ENCODE measurements around the gene GFER. TPM values are rescaled to one million over a fixed set of nuclear protein-coding genes. Genes with fewer than 3 reads are reported as not detected.

Gene GFER
- polyA plus RNA-seq, 1 donor (not counting 4 experiments of a cell fraction or from before 2014, with no cell fraction given) = 12.0 TPM

- Histone ChIP-seq H2AFZ (ENCODE audit: control insufficient read depth, low read length) (no peak overlapping the region), H3K9ac (ENCODE audit: control insufficient read depth, extremely low read depth, insufficient read depth, low read length) (no peak overlapping the region), H3K27me3 (ENCODE audit: control insufficient read depth, extremely low read depth, insufficient read depth, low read length) (no peaks in the 10 kb centered on the region), H3K79me2 (ENCODE audit: control insufficient read depth, insufficient read depth, low read length) (peaks cover 52% of the 10 kb centered on the region), H3K4me3 (ENCODE audit: control insufficient read depth in 2 of 3, extremely low read depth in 1 of 3, insufficient read depth in 2 of 3, low read depth in 1 of 3, low read length in 3 of 3) (no peak overlapping the region), H3K36me3 (ENCODE audit: control insufficient read depth in 2 of 2, extremely low read depth in 1 of 2, insufficient read depth in 2 of 2, low read length in 2 of 2) (peaks cover 42 to 76% of the 10 kb centered on the region in 2 experiments), H3K4me2 (ENCODE audit: control insufficient read depth, extremely low read depth, insufficient read depth, low read depth, low read length) (no peak overlapping the region), H4K20me1 (ENCODE audit: control insufficient read depth, extremely low read depth, insufficient read depth, low read length) (peaks cover 48% of the 10 kb centered on the region), H3K4me1 (ENCODE audit: control insufficient read depth, extremely low read depth, insufficient read depth, low read length) (peaks cover 14% of the 10 kb centered on the region), H3K9me3 (ENCODE audit: control insufficient read depth, low read depth, low read length) (no peaks in the 10 kb centered on the region), H3K27ac (ENCODE audit: control insufficient read depth, insufficient read depth, low read length) (no peak overlapping the region), H3K9me1 (ENCODE audit: control insufficient read depth, extremely low read depth, insufficient read depth, low read length) (no peaks in the 10 kb centered on the region)
- DNase-seq (ENCODE audit: low read depth, low spot score) = no peak
- dilution Hi-C loops (cut with MboI; ENCODE audit: extremely low pct_ligation_motif_present, low sequenced_read_pairs) = no loop called here
- no peak for FAIRE-seq
- TF ChIP-seq EZH2 (IDR thresholded peaks at IDR 0.05; ENCODE audit: low read length) (no peak), CTCF (optimal IDR thresholded peaks at IDR 0.05 in 1 of 3, IDR thresholded peaks at IDR 0.05 in 1 of 3, conservative IDR thresholded peaks at IDR 0.05 in 1 of 3; ENCODE audit: extremely low read depth in 1 of 3, insufficient read depth in 2 of 3, low read length in 3 of 3) (no peak)
Observed at GRCh38 chr16:2001456-2002355, 17.7 kb downstream of the GFER start.

- DNase-seq (ENCODE audit: low read depth, low spot score) (no peak), FAIRE-seq (no peak)
- H4K20me1 ChIP-seq (ENCODE audit: control insufficient read depth, extremely low read depth, insufficient read depth, low read length) = peaks cover 54% of the 10 kb centered on the region
- H3K27ac ChIP-seq (ENCODE audit: control insufficient read depth, insufficient read depth, low read length) = no peak overlapping the region
- no peaks in the 10 kb centered on the region for H3K27me3 ChIP-seq (ENCODE audit: control insufficient read depth, extremely low read depth, insufficient read depth, low read length)
- dilution Hi-C loops (cut with MboI; ENCODE audit: extremely low pct_ligation_motif_present, low sequenced_read_pairs) = no loop called here
- no peak overlapping the region for H2AFZ ChIP-seq (ENCODE audit: control insufficient read depth, low read length)
- H3K36me3 ChIP-seq (ENCODE audit: control insufficient read depth in 2 of 2, extremely low read depth in 1 of 2, insufficient read depth in 2 of 2, low read length in 2 of 2) = peaks cover 35 to 74% of the 10 kb centered on the region in 2 experiments
- H3K9me3 ChIP-seq (ENCODE audit: control insufficient read depth, low read depth, low read length) = no peaks in the 10 kb centered on the region
- no peaks in the 10 kb centered on the region for H3K9me1 ChIP-seq (ENCODE audit: control insufficient read depth, extremely low read depth, insufficient read depth, low read length)
- TF ChIP-seq EZH2 (IDR thresholded peaks at IDR 0.05; ENCODE audit: low read length) (no peak), CTCF (optimal IDR thresholded peaks at IDR 0.05 in 1 of 3, IDR thresholded peaks at IDR 0.05 in 1 of 3, conservative IDR thresholded peaks at IDR 0.05 in 1 of 3; ENCODE audit: extremely low read depth in 1 of 3, insufficient read depth in 2 of 3, low read length in 3 of 3) (no peak)
- H3K9ac ChIP-seq (ENCODE audit: control insufficient read depth, extremely low read depth, insufficient read depth, low read length) = no peak overlapping the region
- H3K79me2 ChIP-seq (ENCODE audit: control insufficient read depth, insufficient read depth, low read length) = peaks cover 61% of the 10 kb centered on the region
- H3K4me2 ChIP-seq (ENCODE audit: control insufficient read depth, extremely low read depth, insufficient read depth, low read depth, low read length) = no peak overlapping the region
- peaks cover 22% of the 10 kb centered on the region for H3K4me1 ChIP-seq (ENCODE audit: control insufficient read depth, extremely low read depth, insufficient read depth, low read length)
- H3K4me3 ChIP-seq (ENCODE audit: control insufficient read depth in 2 of 3, extremely low read depth in 1 of 3, insufficient read depth in 2 of 3, low read depth in 1 of 3, low read length in 3 of 3) = no peak overlapping the region
Observed at GRCh38 chr16:2002406-2003230, 18.6 kb downstream of the GFER start.

Measured in keratinocyte (primary cell).